OCI-LY1 (cell line): ENCODE measurements around the gene VAMP5.
"Not testable (repeated sequence)": the region's sequence is repeated elsewhere in the genome, so short reads cannot be mapped to it uniquely, and the experiment has no call there.

Source experiments
- H2AFZ ChIP-seq: fragments of 200-600 bp; sonication (generic), shearing (Covaris generic); 2 replicates; pipeline ENCODE4 v1.6.0; 2014; ENCODE audit warnings: antibody characterized with exemption, mild to moderate bottlenecking, low read length
- H3F3A ChIP-seq: fragments of 200-600 bp; sonication (generic), shearing (Covaris generic); 2 replicates; pipeline ENCODE4 v1.6.0; 2014; ENCODE audit warnings: mild to moderate bottlenecking, antibody characterized with exemption, low read length, moderate library complexity; ENCODE audit not compliant: insufficient read depth
- H3K27ac ChIP-seq: fragments of 200-600 bp; sonication (generic); 2 replicates; pipeline ENCODE4 v1.5.1; 2014; ENCODE audit warnings: low read length, mixed run types, mild to moderate bottlenecking, low read depth; ENCODE audit not compliant: poor library complexity, severe bottlenecking
- H3K27me3 ChIP-seq: fragments of 200-600 bp; sonication (generic); 2 replicates; pipeline ENCODE4 v1.6.0; 2014; ENCODE audit warnings: antibody characterized with exemption, mild to moderate bottlenecking, low read length, moderate library complexity; ENCODE audit not compliant: insufficient read depth
- H3K36me3 ChIP-seq: fragments of 200-600 bp; sonication (generic); 2 replicates; pipeline ENCODE4 v1.6.1; 2014; ENCODE audit warnings: mild to moderate bottlenecking, antibody characterized with exemption, low read length, moderate library complexity, mixed read lengths; ENCODE audit not compliant: insufficient read depth
- H3K4me1 ChIP-seq: fragments of 200-600 bp; sonication (generic); 2 replicates; pipeline ENCODE4 v1.5.1; 2014; ENCODE audit warnings: mild to moderate bottlenecking, low read length, moderate library complexity; ENCODE audit not compliant: insufficient read depth, severe bottlenecking
- H3K4me2 ChIP-seq: fragments of 200-600 bp; sonication (generic), shearing (Covaris generic); 2 replicates; pipeline ENCODE4 v1.6.1; 2014; ENCODE audit warnings: low read length
- H3K4me3 ChIP-seq: fragments of 200-600 bp; sonication (generic); 2 replicates; pipeline ENCODE4 v1.5.1; 2014; ENCODE audit warnings: low read length, low read depth, mild to moderate bottlenecking, mixed read lengths; ENCODE audit not compliant: poor library complexity, severe bottlenecking
- H3K79me2 ChIP-seq: fragments of 200-600 bp; shearing (Covaris generic); 2 replicates; pipeline ENCODE4 v1.6.1; 2016; ENCODE audit warnings: mixed run types, low read length, mixed read lengths; ENCODE audit not compliant: insufficient read depth
- H3K9ac ChIP-seq: fragments of 200-600 bp; sonication (generic), shearing (Covaris generic); 2 replicates; pipeline ENCODE4 v1.6.1; 2014; ENCODE audit warnings: mild to moderate bottlenecking, low read length, mixed read lengths
- H3K9me2 ChIP-seq: fragments of 200-600 bp; sonication (generic), shearing (Covaris generic); 2 replicates; pipeline ENCODE4 v1.6.1; 2014; ENCODE audit warnings: low read depth, mild to moderate bottlenecking, low read length, mixed read lengths
- H3K9me3 ChIP-seq: fragments of 200-600 bp; shearing (Covaris generic); 2 replicates; pipeline ENCODE4 v1.6.1; 2014; ENCODE audit warnings: low read length, mixed read lengths
- H4K20me1 ChIP-seq: fragments of 200-600 bp; sonication (generic), shearing (Covaris generic); 2 replicates; pipeline ENCODE4 v1.6.0; 2016; ENCODE audit warnings: mild to moderate bottlenecking, low read length; ENCODE audit not compliant: insufficient read depth
- EZH2 ChIP-seq: fragments of 200-600 bp; sonication (generic), shearing (Covaris generic); IDR thresholded peaks from 2 replicates; pipeline ENCODE4 v1.8.0; 2017; ENCODE audit warnings: borderline replicate concordance, mixed run types, mild to moderate bottlenecking, antibody characterized with exemption, low read length, moderate library complexity, mixed read lengths
- TF ChIP-seq, protein P1 (sequence below): fragments of 200-600 bp; sonication (generic), shearing (Covaris generic); IDR thresholded peaks from 2 replicates; pipeline ENCODE4 v1.5.1; 2017; ENCODE audit warnings: mild to moderate bottlenecking, antibody characterized with exemption, low read length, moderate library complexity, mixed read lengths

VAMP5 gene

DNA sequence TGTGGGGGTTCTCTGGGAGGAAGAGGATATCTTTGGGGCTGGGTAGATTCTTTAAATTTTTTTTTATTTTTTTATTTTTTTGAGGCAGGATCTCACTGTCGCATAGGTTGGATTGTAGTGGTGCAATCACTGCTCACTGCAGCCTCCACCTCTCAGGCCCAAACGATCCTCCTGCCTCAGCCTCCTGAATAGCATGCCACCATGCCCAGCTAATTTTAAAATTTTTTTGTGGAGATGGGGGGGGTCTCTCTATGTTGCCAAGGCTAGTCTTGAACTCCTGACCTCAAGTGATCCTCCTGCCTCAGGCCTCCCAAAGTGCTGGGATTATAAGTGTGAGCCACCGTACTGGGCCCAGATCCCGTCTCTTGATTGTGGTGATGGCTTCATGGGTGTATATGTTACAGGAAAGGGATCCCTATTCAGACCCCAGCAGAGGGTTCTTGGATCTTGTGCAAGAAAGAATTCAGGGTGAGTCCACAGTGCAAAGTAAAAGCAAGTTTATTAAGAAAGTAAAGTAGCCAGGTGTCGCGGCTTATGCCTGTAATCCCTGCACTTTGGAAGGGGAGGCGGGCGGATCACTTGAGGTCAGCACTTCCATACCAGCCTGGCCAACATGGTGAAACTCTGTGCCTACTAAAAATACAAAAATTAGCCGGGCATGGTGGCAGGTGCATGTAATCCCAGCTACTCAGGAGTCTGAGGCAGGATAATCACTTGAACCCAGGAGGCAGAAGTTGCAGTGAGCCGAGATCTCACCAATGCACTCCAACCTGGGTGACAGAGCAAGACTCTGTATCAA, 29.7 kb downstream of the VAMP5 start:
- TF ChIP-seq EZH2, result no peak
- TF ChIP-seq, protein P1, sequence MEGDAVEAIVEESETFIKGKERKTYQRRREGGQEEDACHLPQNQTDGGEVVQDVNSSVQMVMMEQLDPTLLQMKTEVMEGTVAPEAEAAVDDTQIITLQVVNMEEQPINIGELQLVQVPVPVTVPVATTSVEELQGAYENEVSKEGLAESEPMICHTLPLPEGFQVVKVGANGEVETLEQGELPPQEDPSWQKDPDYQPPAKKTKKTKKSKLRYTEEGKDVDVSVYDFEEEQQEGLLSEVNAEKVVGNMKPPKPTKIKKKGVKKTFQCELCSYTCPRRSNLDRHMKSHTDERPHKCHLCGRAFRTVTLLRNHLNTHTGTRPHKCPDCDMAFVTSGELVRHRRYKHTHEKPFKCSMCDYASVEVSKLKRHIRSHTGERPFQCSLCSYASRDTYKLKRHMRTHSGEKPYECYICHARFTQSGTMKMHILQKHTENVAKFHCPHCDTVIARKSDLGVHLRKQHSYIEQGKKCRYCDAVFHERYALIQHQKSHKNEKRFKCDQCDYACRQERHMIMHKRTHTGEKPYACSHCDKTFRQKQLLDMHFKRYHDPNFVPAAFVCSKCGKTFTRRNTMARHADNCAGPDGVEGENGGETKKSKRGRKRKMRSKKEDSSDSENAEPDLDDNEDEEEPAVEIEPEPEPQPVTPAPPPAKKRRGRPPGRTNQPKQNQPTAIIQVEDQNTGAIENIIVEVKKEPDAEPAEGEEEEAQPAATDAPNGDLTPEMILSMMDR, result no peak
- no peak overlapping the region for H3K27ac ChIP-seq
- no peak overlapping the region for H3K4me3 ChIP-seq
- no peak overlapping the region for H2AFZ ChIP-seq
- peaks cover 23% of the 10 kb centered on the region for H3K79me2 ChIP-seq
- H3F3A ChIP-seq, result no peaks in the 10 kb centered on the region
- peaks cover 33% of the 10 kb centered on the region for H3K4me1 ChIP-seq
- no peaks in the 10 kb centered on the region for H4K20me1 ChIP-seq
- H3K36me3 ChIP-seq, result peaks cover 19% of the 10 kb centered on the region; the same call in 1 of the 2 replicates
- no peaks in the 10 kb centered on the region for H3K27me3 ChIP-seq
- H3K9me3 ChIP-seq, result no peaks in the 10 kb centered on the region
- no peak overlapping the region for H3K4me2 ChIP-seq
- no peaks in the 10 kb centered on the region for H3K9me2 ChIP-seq
- H3K9ac ChIP-seq, result no peak overlapping the region

DNA sequence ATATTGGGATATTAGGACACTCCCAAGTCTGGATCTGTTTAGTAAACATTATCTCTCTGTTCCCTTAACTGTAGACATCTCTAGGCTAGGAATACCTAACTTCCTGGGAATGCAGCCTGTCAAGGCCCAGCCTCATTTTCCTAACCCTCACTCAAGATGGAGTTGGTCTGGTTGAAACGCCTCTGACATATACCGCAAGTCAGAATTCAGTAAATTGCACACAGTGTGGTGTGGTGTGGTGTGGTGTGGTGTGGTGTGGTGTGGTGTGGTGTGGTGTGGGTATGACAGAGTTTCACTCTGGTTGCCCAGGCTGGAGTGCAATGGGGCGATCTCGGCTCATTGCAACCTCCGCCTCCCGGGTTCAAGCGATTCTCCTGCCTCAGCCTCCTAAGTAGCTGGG, 30.5 kb downstream of the VAMP5 start:
- not testable (repeated sequence) for H3K9ac ChIP-seq, H3F3A ChIP-seq, H3K27ac ChIP-seq, H4K20me1 ChIP-seq, H3K4me3 ChIP-seq, H3K27me3 ChIP-seq, H2AFZ ChIP-seq, H3K4me2 ChIP-seq, H3K9me2 ChIP-seq, H3K9me3 ChIP-seq
- Histone ChIP-seq H3K79me2 (peaks cover 27% of the 10 kb centered on the region), H3K4me1 (peaks cover 33% of the 10 kb centered on the region), H3K36me3 (peaks cover 23% of the 10 kb centered on the region)

DNA sequence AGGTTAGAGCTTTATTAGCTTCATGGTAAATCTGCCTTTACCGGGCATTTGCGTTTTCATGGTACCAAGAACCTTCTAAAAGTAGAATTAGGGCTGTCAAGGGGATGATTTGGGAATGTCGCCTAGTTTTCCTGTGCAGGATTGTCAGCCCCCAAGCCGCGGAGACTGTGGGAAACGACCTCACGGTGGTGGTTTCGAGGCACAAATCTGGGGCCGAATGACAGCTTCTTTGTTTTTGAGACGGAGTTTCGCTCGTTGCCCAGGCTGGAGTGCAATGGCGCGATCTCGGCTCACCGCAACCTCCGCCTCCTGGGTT, 31.1 kb downstream of the VAMP5 start:
- Histone ChIP-seq H3K27me3 (no peaks in the 10 kb centered on the region), H3K9me2 (no peaks in the 10 kb centered on the region), H3K4me2 (peak overlapping the region; percentile 78; the same call in 1 of the 2 replicates), H3F3A (no peaks in the 10 kb centered on the region), H3K9me3 (no peaks in the 10 kb centered on the region), H3K27ac (no peak overlapping the region), H2AFZ (no peak overlapping the region), H3K4me1 (peaks cover 28% of the 10 kb centered on the region), H4K20me1 (no peaks in the 10 kb centered on the region), H3K36me3 (peaks cover 28% of the 10 kb centered on the region), H3K79me2 (peaks cover 27% of the 10 kb centered on the region), H3K4me3 (peak overlapping the region; percentile 95), H3K9ac (no peak overlapping the region; the same call in 1 of the 2 replicates)
- TF ChIP-seq, protein P1, result no peak
- TF ChIP-seq EZH2, result no peak

DNA sequence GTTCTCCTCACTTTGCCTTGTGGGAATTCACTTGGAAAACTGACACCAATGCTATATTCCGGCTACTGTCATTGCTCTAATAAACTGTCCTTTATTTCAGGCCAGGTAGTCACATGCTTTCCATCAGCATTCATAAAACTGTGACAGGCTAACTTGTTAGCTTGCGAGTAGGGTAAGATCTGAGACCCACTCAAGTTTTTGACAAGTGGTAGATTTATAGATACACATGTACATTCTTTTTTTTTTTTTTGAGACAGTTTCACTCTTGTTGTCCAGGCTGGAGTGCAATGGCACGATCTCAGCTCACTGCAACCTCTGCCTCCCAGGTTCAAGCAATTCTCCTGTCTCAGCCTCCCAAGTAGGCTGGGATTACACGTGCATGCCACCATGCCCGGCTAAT, 33.5 kb downstream of the VAMP5 start:
- H3K4me2 ChIP-seq, result peak overlapping the region; percentile 78
- peak overlapping the region; percentile 95 for H3K4me3 ChIP-seq
- H3K36me3 ChIP-seq, result peaks cover 47% of the 10 kb centered on the region
- not testable (repeated sequence) for H2AFZ ChIP-seq, H4K20me1 ChIP-seq, H3K9me2 ChIP-seq, H3F3A ChIP-seq, H3K27me3 ChIP-seq, H3K9me3 ChIP-seq, H3K27ac ChIP-seq
- peaks cover 31% of the 10 kb centered on the region for H3K79me2 ChIP-seq
- H3K9ac ChIP-seq, result peak overlapping the region; percentile 98; the same call in 1 of the 2 replicates
- H3K4me1 ChIP-seq, result peaks cover 14% of the 10 kb centered on the region
